HEK293 (cell line): Measurements from ENCODE around the gene AFG1L.

Experiments used
- EGR2 ChIP-seq: fragments of 450-650 bp; formaldehyde crosslinking; IDR thresholded peaks from 2 replicates; pipeline ENCODE4 v1.5.1; 2016; ENCODE audit warnings: low read depth, missing biosample characterization, missing genetic modification characterization
- HOXA7 ChIP-seq: sonication (generic); formaldehyde crosslinking; IDR thresholded peaks from 2 replicates; pipeline ENCODE4 v1.8.1; 2022; ENCODE audit warnings: missing genetic modification reagents, borderline replicate concordance
- KLF1 ChIP-seq: fragments of 450-650 bp; formaldehyde crosslinking; IDR thresholded peaks from 2 replicates; pipeline ENCODE4 v1.5.1; 2016; ENCODE audit warnings: missing biosample characterization, missing genetic modification characterization
- KLF8 ChIP-seq: fragments of 450-650 bp; formaldehyde crosslinking; IDR thresholded peaks from 2 replicates; pipeline ENCODE4 v1.5.1; 2016; ENCODE audit warnings: missing biosample characterization, missing genetic modification characterization
- KLF9 ChIP-seq: fragments of 450-650 bp; formaldehyde crosslinking; IDR thresholded peaks from 2 replicates; pipeline ENCODE4 v1.5.1; 2016; ENCODE audit warnings: missing biosample characterization, missing genetic modification characterization, low read depth
- SCRT1 ChIP-seq: fragments of 450-650 bp; formaldehyde crosslinking; IDR thresholded peaks from 2 replicates; pipeline ENCODE4 v1.5.1; 2016; ENCODE audit warnings: missing biosample characterization, missing genetic modification characterization, borderline replicate concordance
- ZBTB17 ChIP-seq: fragments of 450-650 bp; formaldehyde crosslinking; IDR thresholded peaks from 2 replicates; pipeline ENCODE4 v1.5.1; 2016; ENCODE audit warnings: missing biosample characterization, missing genetic modification characterization
- ZNF138 ChIP-seq: fragments of 450-650 bp; formaldehyde crosslinking; IDR thresholded peaks from 2 replicates; pipeline ENCODE4 v1.5.1; 2016; ENCODE audit warnings: missing biosample characterization, missing genetic modification characterization, borderline replicate concordance
- ZNF16 ChIP-seq: fragments of 450-650 bp; formaldehyde crosslinking; IDR thresholded peaks from 2 replicates; pipeline ENCODE4 v1.5.1; 2016; ENCODE audit warnings: low read depth, missing biosample characterization, missing genetic modification characterization
- ZNF19 ChIP-seq: fragments of 450-650 bp; formaldehyde crosslinking; IDR thresholded peaks from 2 replicates; pipeline ENCODE4; 2016; ENCODE audit warnings: missing biosample characterization, missing genetic modification characterization, low read depth
- ZNF2 ChIP-seq: fragments of 450-650 bp; formaldehyde crosslinking; IDR thresholded peaks from 2 replicates; pipeline ENCODE4 v1.5.1; 2016; ENCODE audit warnings: missing biosample characterization, missing genetic modification characterization
- ZNF24 ChIP-seq: fragments of 450-650 bp; formaldehyde crosslinking; IDR thresholded peaks from 2 replicates; pipeline ENCODE4 v1.5.1; 2016; ENCODE audit warnings: missing biosample characterization, missing genetic modification characterization
- ZNF248 ChIP-seq: fragments of 450-650 bp; formaldehyde crosslinking; IDR thresholded peaks from 2 replicates; pipeline ENCODE4 v1.5.1; 2017; ENCODE audit warnings: missing biosample characterization, missing genetic modification characterization
- ZNF266 ChIP-seq: fragments of 450-650 bp; formaldehyde crosslinking; IDR thresholded peaks from 2 replicates; pipeline ENCODE4 v1.5.1; 2016; ENCODE audit warnings: missing biosample characterization, missing genetic modification characterization, low read depth
- ZNF341 ChIP-seq: fragments of 450-650 bp; formaldehyde crosslinking; IDR thresholded peaks from 2 replicates; pipeline ENCODE4; 2016; ENCODE audit warnings: low read depth, missing biosample characterization, missing genetic modification characterization
- ZNF391 ChIP-seq: fragments of 450-650 bp; formaldehyde crosslinking; IDR thresholded peaks from 2 replicates; pipeline ENCODE4 v1.5.1; 2016; ENCODE audit warnings: low read depth, missing biosample characterization, missing genetic modification characterization, borderline replicate concordance
- ZNF394 ChIP-seq: fragments of 450-650 bp; formaldehyde crosslinking; IDR thresholded peaks from 2 replicates; pipeline ENCODE4 v1.5.1; 2016; ENCODE audit warnings: missing biosample characterization, missing genetic modification characterization, mild to moderate bottlenecking, moderate library complexity, borderline replicate concordance
- ZNF624 ChIP-seq: fragments of 450-650 bp; formaldehyde crosslinking; IDR thresholded peaks from 2 replicates; pipeline ENCODE4 v1.5.1; 2017; ENCODE audit warnings: missing biosample characterization, missing genetic modification characterization
- ZNF701 ChIP-seq: fragments of 450-650 bp; formaldehyde crosslinking; IDR thresholded peaks from 2 replicates; pipeline ENCODE4 v1.5.1; 2016; ENCODE audit warnings: missing biosample characterization, missing genetic modification characterization
- ZNF776 ChIP-seq: fragments of 450-650 bp; formaldehyde crosslinking; IDR thresholded peaks from 2 replicates; pipeline ENCODE4 v1.5.0; 2017; ENCODE audit warnings: missing biosample characterization, missing genetic modification characterization, borderline replicate concordance
- ZNF792 ChIP-seq: fragments of 450-650 bp; formaldehyde crosslinking; IDR thresholded peaks from 2 replicates; pipeline ENCODE4 v1.5.1; 2016; ENCODE audit warnings: missing biosample characterization, missing genetic modification characterization
- ZNF843 ChIP-seq: fragments of 450-650 bp; formaldehyde crosslinking; IDR thresholded peaks from 2 replicates; pipeline ENCODE4 v1.5.1; 2016; ENCODE audit warnings: missing biosample characterization, missing genetic modification characterization
- TF ChIP-seq, protein P1 (sequence below): fragments of 450-650 bp; formaldehyde crosslinking; IDR thresholded peaks from 2 replicates; pipeline ENCODE4 v1.5.1; 2017; ENCODE audit warnings: missing biosample characterization, missing genetic modification characterization
- TF ChIP-seq, protein P2 (sequence below): fragments of 450-650 bp; formaldehyde crosslinking; IDR thresholded peaks from 2 replicates; pipeline ENCODE4 v1.5.1; 2016; ENCODE audit warnings: missing biosample characterization, missing genetic modification characterization
- TF ChIP-seq, protein P3 (sequence below): fragments of 450-650 bp; formaldehyde crosslinking; IDR thresholded peaks from 2 replicates; pipeline ENCODE4 v1.5.1; 2016; ENCODE audit warnings: missing biosample characterization, missing genetic modification characterization
- TF ChIP-seq, protein P4 (sequence below): fragments of 450-650 bp; formaldehyde crosslinking; IDR thresholded peaks from 2 replicates; pipeline ENCODE4 v1.5.1; 2016; ENCODE audit warnings: missing biosample characterization, missing genetic modification characterization, low read depth
- TF ChIP-seq, protein P5 (sequence below): fragments of 450-650 bp; formaldehyde crosslinking; IDR thresholded peaks from 2 replicates; pipeline ENCODE4 v1.5.1; 2016; ENCODE audit warnings: missing biosample characterization, missing genetic modification characterization, borderline replicate concordance

AFG1L gene

DNA sequence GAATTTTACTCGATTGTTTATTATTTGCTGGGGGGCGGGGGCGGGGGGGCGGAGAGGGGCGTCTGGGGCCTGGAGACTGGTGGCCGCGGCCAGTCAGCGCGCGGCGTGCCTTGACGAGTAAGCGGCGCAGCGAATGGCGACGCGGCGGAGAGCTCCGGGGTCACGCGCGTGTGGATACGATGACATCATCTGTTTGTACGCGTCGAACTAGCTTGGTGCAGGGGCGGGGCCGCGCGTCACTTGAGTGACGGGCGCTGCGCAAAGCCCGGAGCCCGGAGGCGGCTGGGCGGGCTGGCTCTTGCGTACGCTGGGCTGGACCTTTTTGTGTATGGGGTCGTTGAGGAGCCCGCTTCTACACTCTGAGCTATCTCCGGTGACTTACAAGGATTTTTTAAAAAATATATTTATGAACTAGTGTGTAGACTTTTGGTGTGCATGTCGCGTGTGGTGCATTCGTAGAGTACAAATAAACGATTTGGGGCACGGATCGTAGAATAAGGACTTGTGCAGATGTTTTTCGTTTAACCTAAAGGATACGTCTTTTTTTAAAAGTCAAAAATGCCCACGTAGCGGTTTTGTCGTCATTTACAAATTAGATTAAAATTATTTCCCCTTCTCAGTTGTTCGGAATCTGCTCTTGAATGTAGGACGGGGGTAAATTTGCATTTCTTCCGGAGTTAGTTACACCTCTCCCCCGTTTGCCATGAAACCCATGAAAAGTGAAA is 263.7 kb downstream of the AFG1L start (continued):
- TF ChIP-seq, protein P1, sequence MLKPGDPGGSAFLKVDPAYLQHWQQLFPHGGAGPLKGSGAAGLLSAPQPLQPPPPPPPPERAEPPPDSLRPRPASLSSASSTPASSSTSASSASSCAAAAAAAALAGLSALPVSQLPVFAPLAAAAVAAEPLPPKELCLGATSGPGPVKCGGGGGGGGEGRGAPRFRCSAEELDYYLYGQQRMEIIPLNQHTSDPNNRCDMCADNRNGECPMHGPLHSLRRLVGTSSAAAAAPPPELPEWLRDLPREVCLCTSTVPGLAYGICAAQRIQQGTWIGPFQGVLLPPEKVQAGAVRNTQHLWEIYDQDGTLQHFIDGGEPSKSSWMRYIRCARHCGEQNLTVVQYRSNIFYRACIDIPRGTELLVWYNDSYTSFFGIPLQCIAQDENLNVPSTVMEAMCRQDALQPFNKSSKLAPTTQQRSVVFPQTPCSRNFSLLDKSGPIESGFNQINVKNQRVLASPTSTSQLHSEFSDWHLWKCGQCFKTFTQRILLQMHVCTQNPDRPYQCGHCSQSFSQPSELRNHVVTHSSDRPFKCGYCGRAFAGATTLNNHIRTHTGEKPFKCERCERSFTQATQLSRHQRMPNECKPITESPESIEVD (tag by site-specific recombination), result peak; percentile 54; the same call in 1 of the 2 replicates
- TF ChIP-seq ZNF16 (tag by site-specific recombination), result no peak
- TF ChIP-seq HOXA7 (CRISPR knock-in tag), result no peak
- no peak; the same call in 1 of the 2 replicates for TF ChIP-seq ZNF391
- TF ChIP-seq KLF8, result peak; percentile 99
- TF ChIP-seq ZNF341 (tag by site-specific recombination), result peak; percentile 59; the same call in 1 of the 2 replicates
- TF ChIP-seq EGR2, result peak; percentile 68
- no peak for TF ChIP-seq SCRT1 (tag by site-specific recombination)
- peak; percentile 56; the same call in 1 of the 2 replicates for TF ChIP-seq ZNF394 (tag by site-specific recombination)
- TF ChIP-seq ZBTB17, result no peak
- TF ChIP-seq, protein P2, sequence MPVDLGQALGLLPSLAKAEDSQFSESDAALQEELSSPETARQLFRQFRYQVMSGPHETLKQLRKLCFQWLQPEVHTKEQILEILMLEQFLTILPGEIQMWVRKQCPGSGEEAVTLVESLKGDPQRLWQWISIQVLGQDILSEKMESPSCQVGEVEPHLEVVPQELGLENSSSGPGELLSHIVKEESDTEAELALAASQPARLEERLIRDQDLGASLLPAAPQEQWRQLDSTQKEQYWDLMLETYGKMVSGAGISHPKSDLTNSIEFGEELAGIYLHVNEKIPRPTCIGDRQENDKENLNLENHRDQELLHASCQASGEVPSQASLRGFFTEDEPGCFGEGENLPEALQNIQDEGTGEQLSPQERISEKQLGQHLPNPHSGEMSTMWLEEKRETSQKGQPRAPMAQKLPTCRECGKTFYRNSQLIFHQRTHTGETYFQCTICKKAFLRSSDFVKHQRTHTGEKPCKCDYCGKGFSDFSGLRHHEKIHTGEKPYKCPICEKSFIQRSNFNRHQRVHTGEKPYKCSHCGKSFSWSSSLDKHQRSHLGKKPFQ, result no peak
- TF ChIP-seq ZNF24 (tag by site-specific recombination), result peak; percentile 56; the same call in 1 of the 2 replicates
- TF ChIP-seq, protein P3, sequence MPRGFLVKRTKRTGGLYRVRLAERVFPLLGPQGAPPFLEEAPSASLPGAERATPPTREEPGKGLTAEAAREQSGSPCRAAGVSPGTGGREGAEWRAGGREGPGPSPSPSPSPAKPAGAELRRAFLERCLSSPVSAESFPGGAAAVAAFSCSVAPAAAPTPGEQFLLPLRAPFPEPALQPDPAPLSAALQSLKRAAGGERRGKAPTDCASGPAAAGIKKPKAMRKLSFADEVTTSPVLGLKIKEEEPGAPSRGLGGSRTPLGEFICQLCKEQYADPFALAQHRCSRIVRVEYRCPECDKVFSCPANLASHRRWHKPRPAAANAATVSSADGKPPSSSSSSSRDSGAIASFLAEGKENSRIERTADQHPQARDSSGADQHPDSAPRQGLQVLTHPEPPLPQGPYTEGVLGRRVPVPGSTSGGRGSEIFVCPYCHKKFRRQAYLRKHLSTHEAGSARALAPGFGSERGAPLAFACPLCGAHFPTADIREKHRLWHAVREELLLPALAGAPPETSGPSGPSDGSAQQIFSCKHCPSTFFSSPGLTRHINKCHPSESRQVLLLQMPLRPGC (tag by site-specific recombination), result peak; percentile 70; the same call in 1 of the 2 replicates
- no peak for TF ChIP-seq ZNF266 (tag by site-specific recombination)
- no peak for TF ChIP-seq ZNF776 (tag by site-specific recombination)
- peak; percentile 57; the same call in 1 of the 2 replicates for TF ChIP-seq ZNF843 (tag by site-specific recombination)
- no peak for TF ChIP-seq ZNF138 (tag by site-specific recombination)
- TF ChIP-seq ZNF2 (tag by site-specific recombination), result peak; percentile 58; the same call in 1 of the 2 replicates
- TF ChIP-seq KLF1 (tag by site-specific recombination), result peak; percentile 90
- no peak for TF ChIP-seq ZNF624 (tag by site-specific recombination)
- TF ChIP-seq, protein P4, sequence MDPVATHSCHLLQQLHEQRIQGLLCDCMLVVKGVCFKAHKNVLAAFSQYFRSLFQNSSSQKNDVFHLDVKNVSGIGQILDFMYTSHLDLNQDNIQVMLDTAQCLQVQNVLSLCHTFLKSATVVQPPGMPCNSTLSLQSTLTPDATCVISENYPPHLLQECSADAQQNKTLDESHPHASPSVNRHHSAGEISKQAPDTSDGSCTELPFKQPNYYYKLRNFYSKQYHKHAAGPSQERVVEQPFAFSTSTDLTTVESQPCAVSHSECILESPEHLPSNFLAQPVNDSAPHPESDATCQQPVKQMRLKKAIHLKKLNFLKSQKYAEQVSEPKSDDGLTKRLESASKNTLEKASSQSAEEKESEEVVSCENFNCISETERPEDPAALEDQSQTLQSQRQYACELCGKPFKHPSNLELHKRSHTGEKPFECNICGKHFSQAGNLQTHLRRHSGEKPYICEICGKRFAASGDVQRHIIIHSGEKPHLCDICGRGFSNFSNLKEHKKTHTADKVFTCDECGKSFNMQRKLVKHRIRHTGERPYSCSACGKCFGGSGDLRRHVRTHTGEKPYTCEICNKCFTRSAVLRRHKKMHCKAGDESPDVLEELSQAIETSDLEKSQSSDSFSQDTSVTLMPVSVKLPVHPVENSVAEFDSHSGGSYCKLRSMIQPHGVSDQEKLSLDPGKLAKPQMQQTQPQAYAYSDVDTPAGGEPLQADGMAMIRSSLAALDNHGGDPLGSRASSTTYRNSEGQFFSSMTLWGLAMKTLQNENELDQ (tag by site-specific recombination), result no peak
- peak; percentile 93 for TF ChIP-seq KLF9 (tag by site-specific recombination)
- no peak for TF ChIP-seq ZNF19 (tag by site-specific recombination)
- TF ChIP-seq ZNF248 (tag by site-specific recombination), result no peak
- TF ChIP-seq, protein P5, sequence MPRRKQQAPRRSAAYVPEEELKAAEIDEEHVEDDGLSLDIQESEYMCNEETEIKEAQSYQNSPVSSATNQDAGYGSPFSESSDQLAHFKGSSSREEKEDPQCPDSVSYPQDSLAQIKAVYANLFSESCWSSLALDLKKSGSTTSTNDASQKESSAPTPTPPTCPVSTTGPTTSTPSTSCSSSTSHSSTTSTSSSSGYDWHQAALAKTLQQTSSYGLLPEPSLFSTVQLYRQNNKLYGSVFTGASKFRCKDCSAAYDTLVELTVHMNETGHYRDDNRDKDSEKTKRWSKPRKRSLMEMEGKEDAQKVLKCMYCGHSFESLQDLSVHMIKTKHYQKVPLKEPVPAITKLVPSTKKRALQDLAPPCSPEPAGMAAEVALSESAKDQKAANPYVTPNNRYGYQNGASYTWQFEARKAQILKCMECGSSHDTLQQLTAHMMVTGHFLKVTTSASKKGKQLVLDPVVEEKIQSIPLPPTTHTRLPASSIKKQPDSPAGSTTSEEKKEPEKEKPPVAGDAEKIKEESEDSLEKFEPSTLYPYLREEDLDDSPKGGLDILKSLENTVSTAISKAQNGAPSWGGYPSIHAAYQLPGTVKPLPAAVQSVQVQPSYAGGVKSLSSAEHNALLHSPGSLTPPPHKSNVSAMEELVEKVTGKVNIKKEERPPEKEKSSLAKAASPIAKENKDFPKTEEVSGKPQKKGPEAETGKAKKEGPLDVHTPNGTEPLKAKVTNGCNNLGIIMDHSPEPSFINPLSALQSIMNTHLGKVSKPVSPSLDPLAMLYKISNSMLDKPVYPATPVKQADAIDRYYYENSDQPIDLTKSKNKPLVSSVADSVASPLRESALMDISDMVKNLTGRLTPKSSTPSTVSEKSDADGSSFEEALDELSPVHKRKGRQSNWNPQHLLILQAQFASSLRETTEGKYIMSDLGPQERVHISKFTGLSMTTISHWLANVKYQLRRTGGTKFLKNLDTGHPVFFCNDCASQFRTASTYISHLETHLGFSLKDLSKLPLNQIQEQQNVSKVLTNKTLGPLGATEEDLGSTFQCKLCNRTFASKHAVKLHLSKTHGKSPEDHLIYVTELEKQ, result peak; percentile 90
- TF ChIP-seq ZNF792, result no peak
- no peak for TF ChIP-seq ZNF701 (tag by site-specific recombination)
